ENCODE results near the gene MRC1.

DNA sequence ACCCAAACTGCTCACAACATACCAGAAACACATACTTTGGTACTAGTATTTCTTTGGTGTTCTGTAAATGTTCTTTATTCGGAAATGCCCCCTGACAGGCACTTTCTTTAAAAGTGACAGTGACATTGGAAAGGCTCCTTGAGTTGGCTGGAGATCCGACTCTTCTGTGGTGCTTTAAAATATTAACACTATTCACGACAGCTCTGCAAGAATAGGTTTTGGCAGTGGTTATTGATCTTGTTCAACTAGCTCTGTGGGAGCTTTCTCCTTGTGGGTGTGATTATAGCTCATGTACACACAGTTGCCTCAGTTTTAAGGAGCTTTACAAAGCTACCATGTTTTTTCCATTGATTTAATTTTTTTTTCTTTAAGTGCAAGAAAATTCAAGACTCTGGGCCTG lies 112.2 kb downstream of the MRC1 start:
- TF ChIP-seq HDAC2 (IDR thresholded peaks at IDR 0.05) (no peak), NR3C1 (IDR thresholded peaks at IDR 0.05) (no peak), POLR2A (IDR thresholded peaks at IDR 0.05; ENCODE audit: low read length) (no peak), CTCF (IDR thresholded peaks at IDR 0.05) (no peak), ZC3H11A (IDR thresholded peaks at IDR 0.05) (no peak), EP300 (IDR thresholded peaks at IDR 0.05) (no peak), JUNB (IDR thresholded peaks at IDR 0.05) (no peak), RAD21 (conservative IDR thresholded peaks at IDR 0.05 in 1 of 2, IDR thresholded peaks at IDR 0.05 in 1 of 2) (no peak), FOXS1 (CRISPR knock-in tag; IDR thresholded peaks at IDR 0.05) (no peak), MAZ (IDR thresholded peaks at IDR 0.05; ENCODE audit: borderline replicate concordance, low read depth, low read length) (no peak)
